Measurements from ENCODE around the gene IRF9.

IRF9 gene

GRCh38 chr14:24132061-24132685, 28.9 kb upstream of the IRF9 start:
- DNase-seq (ENCODE audit: low spot score), result no peak
- Histone ChIP-seq H3K79me1 (ENCODE audit: low read depth, low read length) (no peaks in the 10 kb centered on the region), H3K14ac (ENCODE audit: low read length) (no peak overlapping the region), H2BK120ac (ENCODE audit: low read depth, low read length) (no peak overlapping the region), H4K8ac (ENCODE audit: low read depth, low read length) (peak overlapping the region; percentile 72), H3K4me1 (ENCODE audit: control insufficient read depth in 2 of 2, insufficient read depth in 1 of 2, low read depth in 1 of 2, low read length in 2 of 2) (peaks cover 9 to 10% of the 10 kb centered on the region in 2 donors), H2BK15ac (ENCODE audit: low read length) (peak overlapping the region; percentile 98), H3K23ac (ENCODE audit: low read depth, low read length, poor library complexity) (peak overlapping the region; percentile 10), H3K27ac (replicated peaks; ENCODE audit: low read length) (no peak overlapping the region), H3K4ac (ENCODE audit: low read length) (no peak overlapping the region), H3K18ac (ENCODE audit: low read length) (no peak overlapping the region), H3K4me3 (ENCODE audit: low read length in 2 of 2) (no peak overlapping the region), H2BK5ac (ENCODE audit: low read length) (no peak overlapping the region), H3K9me3 (replicated peaks in 1 of 2; ENCODE audit: control insufficient read depth in 2 of 2, insufficient read depth in 1 of 2, low read depth in 1 of 2, low read length in 2 of 2) (no peaks in the 10 kb centered on the region), H2BK12ac (ENCODE audit: low read length) (peak overlapping the region; percentile 49), H3K9ac (ENCODE audit: low read depth, low read length, poor library complexity) (no peak overlapping the region), H3K36me3 (replicated peaks in 1 of 2; ENCODE audit: control insufficient read depth in 2 of 2, insufficient read depth in 2 of 2, low read length in 2 of 2) (peaks cover 0 to 2% of the 10 kb centered on the region in 2 donors), H4K91ac (ENCODE audit: low read depth, low read length, poor library complexity) (no peak overlapping the region), H3K4me2 (ENCODE audit: insufficient read depth, low read length, poor library complexity, severe bottlenecking) (no peak overlapping the region), H2AFZ (ENCODE audit: low read length) (no peak overlapping the region), H3K27me3 (ENCODE audit: control insufficient read depth in 3 of 3, insufficient read depth in 3 of 3, low read depth in 1 of 3, low read length in 3 of 3) (no peaks in the 10 kb centered on the region), H2AK5ac (ENCODE audit: low read depth, low read length) (peak overlapping the region; percentile 46)
- no CpG with 5 or more reads among the region's 24 CpGs for WGBS, 2 donors (ENCODE audit: extremely low coverage in 2 of 2, insufficient read length in 2 of 2, insufficient replicate concordance in 1 of 2)

GRCh38 chr14:24132976-24133375, 28.1 kb upstream of the IRF9 start:
- peaks cover 5 to 10% of the 10 kb centered on the region in 2 donors for H3K36me3 ChIP-seq (replicated peaks in 1 of 2; ENCODE audit: control insufficient read depth in 2 of 2, insufficient read depth in 2 of 2, low read length in 2 of 2)
- DNase-seq (ENCODE audit: low spot score), result no peak
- H3K79me1 ChIP-seq (ENCODE audit: low read depth, low read length), result no peaks in the 10 kb centered on the region
- no peak overlapping the region for H2AK5ac ChIP-seq (ENCODE audit: low read depth, low read length)
- no peak overlapping the region for H2BK5ac ChIP-seq (ENCODE audit: low read length)
- no peak overlapping the region for H3K14ac ChIP-seq (ENCODE audit: low read length)
- H3K4me2 ChIP-seq (ENCODE audit: insufficient read depth, low read length, poor library complexity, severe bottlenecking), result no peak overlapping the region
- H3K27ac ChIP-seq (replicated peaks; ENCODE audit: low read length), result no peak overlapping the region
- H2BK120ac ChIP-seq (ENCODE audit: low read depth, low read length), result no peak overlapping the region
- H3K27me3 ChIP-seq (ENCODE audit: control insufficient read depth in 3 of 3, insufficient read depth in 3 of 3, low read depth in 1 of 3, low read length in 3 of 3), result no peaks in the 10 kb centered on the region
- peaks cover 9 to 10% of the 10 kb centered on the region in 2 donors for H3K4me1 ChIP-seq (ENCODE audit: control insufficient read depth in 2 of 2, insufficient read depth in 1 of 2, low read depth in 1 of 2, low read length in 2 of 2)
- H3K9ac ChIP-seq (ENCODE audit: low read depth, low read length, poor library complexity), result no peak overlapping the region
- no peak overlapping the region for H3K4me3 ChIP-seq (ENCODE audit: low read length in 2 of 2)
- H4K8ac ChIP-seq (ENCODE audit: low read depth, low read length), result no peak overlapping the region
- no peak overlapping the region for H4K91ac ChIP-seq (ENCODE audit: low read depth, low read length, poor library complexity)
- WGBS, 2 donors (ENCODE audit: extremely low coverage in 2 of 2, insufficient read length in 2 of 2, insufficient replicate concordance in 1 of 2), result no CpG with 5 or more reads among the region's 2 CpGs
- H3K9me3 ChIP-seq (replicated peaks in 1 of 2; ENCODE audit: control insufficient read depth in 2 of 2, insufficient read depth in 1 of 2, low read depth in 1 of 2, low read length in 2 of 2), result no peaks in the 10 kb centered on the region
- H3K23ac ChIP-seq (ENCODE audit: low read depth, low read length, poor library complexity), result no peak overlapping the region
- no peak overlapping the region for H2AFZ ChIP-seq (ENCODE audit: low read length)
- H2BK15ac ChIP-seq (ENCODE audit: low read length), result no peak overlapping the region
- no peak overlapping the region for H2BK12ac ChIP-seq (ENCODE audit: low read length)
- no peak overlapping the region for H3K4ac ChIP-seq (ENCODE audit: low read length)
- H3K18ac ChIP-seq (ENCODE audit: low read length), result no peak overlapping the region

GRCh38 chr14:24133735-24134134, 27.3 kb upstream of the IRF9 start:
- Histone ChIP-seq H2BK12ac (ENCODE audit: low read length) (no peak overlapping the region), H4K91ac (ENCODE audit: low read depth, low read length, poor library complexity) (no peak overlapping the region), H3K9me3 (replicated peaks in 1 of 2; ENCODE audit: control insufficient read depth in 2 of 2, insufficient read depth in 1 of 2, low read depth in 1 of 2, low read length in 2 of 2) (no peaks in the 10 kb centered on the region), H2BK15ac (ENCODE audit: low read length) (no peak overlapping the region), H3K27ac (replicated peaks; ENCODE audit: low read length) (no peak overlapping the region), H3K4me2 (ENCODE audit: insufficient read depth, low read length, poor library complexity, severe bottlenecking) (no peak overlapping the region), H3K9ac (ENCODE audit: low read depth, low read length, poor library complexity) (no peak overlapping the region), H2BK5ac (ENCODE audit: low read length) (no peak overlapping the region), H3K4me3 (ENCODE audit: low read length in 2 of 2) (no peak overlapping the region), H3K36me3 (replicated peaks in 1 of 2; ENCODE audit: control insufficient read depth in 2 of 2, insufficient read depth in 2 of 2, low read length in 2 of 2) (peaks cover 12 to 18% of the 10 kb centered on the region in 2 donors), H3K4ac (ENCODE audit: low read length) (no peak overlapping the region), H2BK120ac (ENCODE audit: low read depth, low read length) (no peak overlapping the region), H3K4me1 (ENCODE audit: control insufficient read depth in 2 of 2, insufficient read depth in 1 of 2, low read depth in 1 of 2, low read length in 2 of 2) (peaks cover 9 to 10% of the 10 kb centered on the region in 2 donors), H3K27me3 (ENCODE audit: control insufficient read depth in 3 of 3, insufficient read depth in 3 of 3, low read depth in 1 of 3, low read length in 3 of 3) (no peaks in the 10 kb centered on the region), H3K23ac (ENCODE audit: low read depth, low read length, poor library complexity) (no peak overlapping the region), H2AK5ac (ENCODE audit: low read depth, low read length) (no peak overlapping the region), H2AFZ (ENCODE audit: low read length) (no peak overlapping the region), H3K14ac (ENCODE audit: low read length) (no peak overlapping the region), H3K79me1 (ENCODE audit: low read depth, low read length) (no peaks in the 10 kb centered on the region), H4K8ac (ENCODE audit: low read depth, low read length) (no peak overlapping the region), H3K18ac (ENCODE audit: low read length) (no peak overlapping the region)
- no peak for DNase-seq (ENCODE audit: low spot score)
- WGBS, 2 donors (ENCODE audit: extremely low coverage in 2 of 2, insufficient read length in 2 of 2, insufficient replicate concordance in 1 of 2), result no CpG with 5 or more reads among the region's 1 CpG

DNA sequence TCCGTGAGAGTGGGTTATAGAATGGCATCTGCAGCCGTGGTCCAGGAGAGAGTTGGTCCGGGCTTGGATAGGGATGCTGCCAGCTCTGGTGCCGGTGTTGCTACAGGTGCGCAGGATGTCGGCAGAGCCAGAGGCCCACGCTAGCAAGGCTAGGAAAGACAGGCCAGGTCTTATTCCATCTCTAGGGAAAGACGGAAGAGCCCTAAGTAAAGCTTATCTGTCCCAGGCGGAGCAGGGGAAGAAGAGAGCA, 25.6 kb upstream of the IRF9 start:
- Histone ChIP-seq H3K79me1 (ENCODE audit: low read depth, low read length) (no peaks in the 10 kb centered on the region), H3K9me3 (replicated peaks in 1 of 2; ENCODE audit: control insufficient read depth in 2 of 2, insufficient read depth in 1 of 2, low read depth in 1 of 2, low read length in 2 of 2) (no peaks in the 10 kb centered on the region), H3K18ac (ENCODE audit: low read length) (peak overlapping the region; percentile 0), H2BK15ac (ENCODE audit: low read length) (peak overlapping the region; percentile 77), H2AK5ac (ENCODE audit: low read depth, low read length) (no peak overlapping the region), H3K4me3 (ENCODE audit: low read length in 2 of 2) (peak overlapping the region; percentile 80 to 87), H4K8ac (ENCODE audit: low read depth, low read length) (peak overlapping the region; percentile 93), H3K14ac (ENCODE audit: low read length) (no peak overlapping the region), H2BK120ac (ENCODE audit: low read depth, low read length) (no peak overlapping the region), H3K9ac (ENCODE audit: low read depth, low read length, poor library complexity) (no peak overlapping the region), H3K4ac (ENCODE audit: low read length) (no peak overlapping the region), H3K4me1 (ENCODE audit: control insufficient read depth in 2 of 2, insufficient read depth in 1 of 2, low read depth in 1 of 2, low read length in 2 of 2) (peaks cover 11 to 12% of the 10 kb centered on the region in 2 donors), H3K27me3 (ENCODE audit: control insufficient read depth in 3 of 3, insufficient read depth in 3 of 3, low read depth in 1 of 3, low read length in 3 of 3) (no peaks in the 10 kb centered on the region), H3K36me3 (replicated peaks in 1 of 2; ENCODE audit: control insufficient read depth in 2 of 2, insufficient read depth in 2 of 2, low read length in 2 of 2) (peaks cover 19 to 32% of the 10 kb centered on the region in 2 donors), H3K23ac (ENCODE audit: low read depth, low read length, poor library complexity) (peak overlapping the region; percentile 75), H2AFZ (ENCODE audit: low read length) (peak overlapping the region; percentile 95), H3K27ac (replicated peaks; ENCODE audit: low read length) (no peak overlapping the region), H2BK5ac (ENCODE audit: low read length) (no peak overlapping the region), H3K4me2 (ENCODE audit: insufficient read depth, low read length, poor library complexity, severe bottlenecking) (peak overlapping the region; percentile 81), H2BK12ac (ENCODE audit: low read length) (no peak overlapping the region), H4K91ac (ENCODE audit: low read depth, low read length, poor library complexity) (peak overlapping the region; percentile 90)
- no peak for DNase-seq (ENCODE audit: low spot score)
- no CpG with 5 or more reads among the region's 9 CpGs for WGBS, 2 donors (ENCODE audit: extremely low coverage in 2 of 2, insufficient read length in 2 of 2, insufficient replicate concordance in 1 of 2)
